ENCODE data around the gene LSM5.

The LSM5 gene

DNA sequence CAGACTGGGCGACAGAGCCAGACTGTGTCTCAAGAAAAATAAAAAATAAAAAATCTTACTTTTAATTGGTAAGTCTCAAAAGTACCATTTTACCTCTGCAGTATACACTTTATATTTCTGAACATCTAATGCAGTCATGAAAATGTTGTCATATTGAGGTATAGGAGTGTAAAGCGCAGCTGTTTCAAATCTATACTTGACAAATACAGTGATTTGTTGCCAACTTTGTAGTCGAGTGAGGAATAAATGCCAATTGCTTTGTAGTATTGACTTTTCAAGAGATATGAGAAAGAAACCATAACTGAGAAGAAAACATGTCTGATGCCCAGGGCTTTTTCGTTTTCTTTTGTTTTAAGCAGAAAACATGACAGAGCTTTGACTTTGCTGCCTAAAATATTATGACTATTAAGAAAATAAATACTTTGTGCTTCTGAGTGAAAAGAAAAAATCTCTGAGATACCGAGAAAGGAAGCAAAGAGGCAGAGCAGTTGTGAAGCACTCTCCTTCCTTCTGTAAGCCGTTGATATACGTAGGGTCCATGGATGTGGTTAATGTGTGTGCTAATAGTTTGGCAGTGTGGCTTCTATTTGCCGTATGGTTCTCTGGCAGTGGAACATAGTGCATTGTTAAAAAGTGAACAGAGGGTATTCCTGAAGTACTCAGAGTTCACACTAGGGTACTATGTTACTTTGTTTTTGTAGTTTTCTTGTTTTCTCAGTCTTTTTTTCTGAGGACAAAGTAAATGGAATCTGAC, 43.3 kb upstream of the LSM5 start:
- H3K4me1 ChIP-seq = no peaks in the 10 kb centered on the region
- no peak overlapping the region for H3K4me3 ChIP-seq (ENCODE audit: low read depth, low read length)
- H3K9me3 ChIP-seq = no peaks in the 10 kb centered on the region
- TF ChIP-seq, protein P1, sequence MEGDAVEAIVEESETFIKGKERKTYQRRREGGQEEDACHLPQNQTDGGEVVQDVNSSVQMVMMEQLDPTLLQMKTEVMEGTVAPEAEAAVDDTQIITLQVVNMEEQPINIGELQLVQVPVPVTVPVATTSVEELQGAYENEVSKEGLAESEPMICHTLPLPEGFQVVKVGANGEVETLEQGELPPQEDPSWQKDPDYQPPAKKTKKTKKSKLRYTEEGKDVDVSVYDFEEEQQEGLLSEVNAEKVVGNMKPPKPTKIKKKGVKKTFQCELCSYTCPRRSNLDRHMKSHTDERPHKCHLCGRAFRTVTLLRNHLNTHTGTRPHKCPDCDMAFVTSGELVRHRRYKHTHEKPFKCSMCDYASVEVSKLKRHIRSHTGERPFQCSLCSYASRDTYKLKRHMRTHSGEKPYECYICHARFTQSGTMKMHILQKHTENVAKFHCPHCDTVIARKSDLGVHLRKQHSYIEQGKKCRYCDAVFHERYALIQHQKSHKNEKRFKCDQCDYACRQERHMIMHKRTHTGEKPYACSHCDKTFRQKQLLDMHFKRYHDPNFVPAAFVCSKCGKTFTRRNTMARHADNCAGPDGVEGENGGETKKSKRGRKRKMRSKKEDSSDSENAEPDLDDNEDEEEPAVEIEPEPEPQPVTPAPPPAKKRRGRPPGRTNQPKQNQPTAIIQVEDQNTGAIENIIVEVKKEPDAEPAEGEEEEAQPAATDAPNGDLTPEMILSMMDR (IDR thresholded peaks at IDR 0.05; ENCODE audit: low read depth, low read length) = no peak
- no peak for DNase-seq
- no peaks in the 10 kb centered on the region for H3K36me3 ChIP-seq
- no peaks in the 10 kb centered on the region for H3K27me3 ChIP-seq

DNA sequence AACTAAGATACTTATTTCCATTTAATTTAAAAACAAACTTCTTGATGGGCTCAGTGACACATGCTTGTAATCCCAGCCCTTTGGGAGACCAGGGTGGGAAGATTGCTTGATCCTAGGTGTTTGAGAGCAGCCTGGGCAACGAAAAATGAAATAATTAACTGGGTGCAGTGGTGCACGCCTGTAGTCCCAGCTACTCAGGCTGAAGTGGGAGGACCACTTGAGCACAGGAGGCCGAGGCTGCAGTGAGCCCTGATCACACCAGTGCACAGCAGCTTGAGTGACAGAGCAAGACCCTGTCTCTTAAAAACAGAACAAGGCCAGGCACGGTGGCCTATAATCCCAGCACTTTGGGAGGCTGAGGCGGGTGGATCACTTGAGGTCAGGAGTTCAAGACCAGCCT, 42.5 kb upstream of the LSM5 start:
- no peak for DNase-seq

DNA sequence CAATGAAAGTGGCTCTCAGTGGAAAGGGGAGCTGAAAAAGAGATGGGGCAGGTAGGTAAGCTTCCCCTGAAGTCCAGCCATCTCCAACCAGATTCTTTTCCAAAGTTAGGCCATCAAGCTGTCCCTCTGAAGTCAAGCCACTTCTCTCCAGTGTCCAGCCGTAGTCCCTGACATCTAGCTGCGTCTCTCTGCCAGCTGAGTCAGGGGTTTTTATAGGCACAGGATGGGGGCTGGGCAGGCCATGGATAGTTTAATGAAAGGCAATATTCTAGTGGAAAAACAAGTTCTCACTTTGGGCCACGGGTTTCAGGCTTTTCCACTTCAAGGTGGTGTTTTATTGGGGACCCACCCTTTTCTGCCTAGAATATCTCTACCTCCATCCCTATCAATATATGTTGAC, 41.9 kb upstream of the LSM5 start:
- TF ChIP-seq, protein P1 (IDR thresholded peaks at IDR 0.05; ENCODE audit: low read depth, low read length) = no peak

More for the DNA sequence above, 42.5 kb upstream of the LSM5 start:
- Histone ChIP-seq H3K9me3 (no peaks in the 10 kb centered on the region), H3K36me3 (no peaks in the 10 kb centered on the region), H3K27me3 (no peaks in the 10 kb centered on the region), H3K4me3 (ENCODE audit: low read depth, low read length) (no peak overlapping the region), H3K4me1 (no peaks in the 10 kb centered on the region)
- TF ChIP-seq, protein P1 (IDR thresholded peaks at IDR 0.05; ENCODE audit: low read depth, low read length) = no peak

DNA sequence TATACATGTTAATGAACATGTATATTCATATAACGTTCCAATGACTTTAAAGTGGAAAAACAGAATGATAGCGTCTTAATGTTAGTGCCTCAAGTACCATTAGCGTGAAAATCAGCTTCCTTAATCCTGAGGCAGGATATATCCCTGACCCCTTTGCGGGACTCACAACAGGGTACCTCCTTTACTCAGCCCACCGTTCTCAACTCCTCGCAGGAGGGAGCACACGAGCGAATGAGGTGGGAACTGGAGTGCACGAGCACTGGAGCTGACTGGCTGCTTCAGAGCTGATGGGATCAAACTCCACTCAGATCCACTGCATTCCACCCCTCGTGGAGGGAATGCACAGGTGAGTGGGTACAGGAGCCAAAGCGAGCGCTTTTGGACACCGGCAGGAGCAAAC, 41.2 kb upstream of the LSM5 start:
- no peak for DNase-seq
- TF ChIP-seq, protein P1 (IDR thresholded peaks at IDR 0.05; ENCODE audit: low read depth, low read length) = no peak
- H3K4me1 ChIP-seq = no peaks in the 10 kb centered on the region
- H3K4me3 ChIP-seq (ENCODE audit: low read depth, low read length) = no peak overlapping the region
- no peaks in the 10 kb centered on the region for H3K9me3 ChIP-seq
- H3K27me3 ChIP-seq = no peaks in the 10 kb centered on the region
- no peaks in the 10 kb centered on the region for H3K36me3 ChIP-seq

More for the DNA sequence above, 41.9 kb upstream of the LSM5 start:
- Histone ChIP-seq H3K27me3 (no peaks in the 10 kb centered on the region), H3K4me1 (no peaks in the 10 kb centered on the region), H3K36me3 (no peaks in the 10 kb centered on the region), H3K4me3 (ENCODE audit: low read depth, low read length) (no peak overlapping the region), H3K9me3 (no peaks in the 10 kb centered on the region)
- no peak for DNase-seq

DNA sequence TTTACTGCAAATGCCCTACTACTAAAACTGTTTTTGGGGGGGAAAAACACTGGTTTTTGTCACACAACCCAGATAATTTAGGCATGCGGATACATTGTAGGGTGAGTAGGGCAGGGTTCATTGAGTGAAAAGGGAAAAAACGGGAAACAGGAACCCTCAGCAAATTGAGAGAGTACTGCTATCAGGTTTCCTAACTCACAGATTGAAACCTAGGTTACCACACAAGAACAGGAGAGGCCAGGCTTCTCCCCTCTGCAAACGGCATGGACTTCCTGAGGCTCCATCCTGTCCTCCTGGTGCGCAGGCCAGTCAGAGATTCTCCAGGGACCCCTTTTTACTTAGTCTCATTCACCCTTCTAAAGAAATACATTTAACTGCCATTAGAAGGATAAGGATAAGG, 35.7 kb upstream of the LSM5 start:
- H3K27me3 ChIP-seq = no peaks in the 10 kb centered on the region
- no peaks in the 10 kb centered on the region for H3K4me1 ChIP-seq
- H3K9me3 ChIP-seq = peaks cover 5% of the 10 kb centered on the region; the same call in 1 of the 2 replicates
- H3K36me3 ChIP-seq = no peaks in the 10 kb centered on the region
- TF ChIP-seq, protein P1 (IDR thresholded peaks at IDR 0.05; ENCODE audit: low read depth, low read length) = no peak
- DNase-seq = no peak
- no peak overlapping the region for H3K4me3 ChIP-seq (ENCODE audit: low read depth, low read length)

DNA sequence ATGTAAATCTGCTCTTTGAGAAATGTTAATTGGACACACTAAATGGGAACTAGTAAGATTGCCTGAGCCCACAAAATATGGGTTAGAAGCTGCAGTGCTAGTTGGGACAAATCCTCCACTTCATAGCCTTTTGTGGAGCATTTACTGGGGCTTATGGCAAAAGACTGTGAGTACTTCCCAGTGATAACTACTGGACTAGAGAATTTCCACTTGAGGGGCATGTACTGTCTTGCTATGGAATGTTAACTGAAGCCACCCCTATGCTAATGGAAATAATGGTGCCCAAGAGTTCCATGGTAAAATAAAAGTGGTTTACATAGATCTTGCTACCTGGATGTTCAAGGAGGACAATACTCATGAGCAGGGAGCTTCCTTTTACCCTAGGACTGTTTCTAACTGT, 34.5 kb upstream of the LSM5 start:
- Histone ChIP-seq H3K27me3 (no peaks in the 10 kb centered on the region), H3K4me1 (no peaks in the 10 kb centered on the region), H3K36me3 (no peaks in the 10 kb centered on the region), H3K4me3 (ENCODE audit: low read depth, low read length) (no peak overlapping the region), H3K9me3 (peaks cover 8% of the 10 kb centered on the region; the same call in 1 of the 2 replicates)
- TF ChIP-seq, protein P1 (IDR thresholded peaks at IDR 0.05; ENCODE audit: low read depth, low read length) = no peak
- DNase-seq = no peak
